NOMO-1 treated with DMSO at 0.1 percent for 48 hours (cell line): Measurements from ENCODE around the gene MVB12A.
A peak's percentile ranks its signal among the peaks of the same experiment; 100 is the strongest.

Experiments used
- DNase-seq: peaks from one replicate; lab custom pipeline; 2025; ENCODE audit not compliant: unreplicated experiment; lab: John Stamatoyannopoulos, UW

The MVB12A gene

DNA sequence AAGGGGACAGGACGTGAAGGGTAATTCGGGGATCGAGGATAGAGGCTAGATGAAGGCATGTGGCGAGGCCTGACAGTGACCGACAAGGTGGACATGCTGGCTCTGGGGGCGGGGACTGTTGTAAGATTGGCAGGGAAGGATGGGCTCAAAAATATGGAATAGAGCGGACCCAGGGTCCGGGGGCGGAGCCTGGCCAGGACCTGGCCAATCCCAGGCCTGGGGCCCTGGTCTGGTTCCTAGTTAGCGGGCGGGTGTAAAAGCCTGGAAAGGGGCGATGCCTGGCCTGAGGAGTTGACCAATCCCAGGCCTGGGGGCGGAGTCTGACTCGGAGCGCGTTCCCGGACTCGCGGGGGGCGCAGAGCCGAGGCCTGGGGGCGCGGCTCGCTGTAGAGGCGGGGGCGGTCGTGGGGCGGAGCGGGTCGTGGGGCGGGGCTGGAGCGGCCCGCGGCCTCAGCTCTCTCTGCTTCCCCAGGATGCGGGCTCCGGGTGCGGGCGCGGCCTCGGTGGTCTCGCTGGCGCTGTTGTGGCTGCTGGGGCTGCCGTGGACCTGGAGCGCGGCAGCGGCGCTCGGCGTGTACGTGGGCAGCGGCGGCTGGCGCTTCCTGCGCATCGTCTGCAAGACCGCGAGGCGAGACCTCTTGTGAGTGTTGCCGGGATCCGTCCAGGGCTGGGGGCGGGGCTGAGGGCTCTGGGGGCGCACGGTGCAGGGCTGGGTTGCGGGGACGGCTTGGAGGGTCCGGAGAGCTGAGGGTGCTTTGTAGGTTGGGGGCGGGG, 50.4 kb downstream of the MVB12A start, which contains the start of gene SLC27A1:
Gene SLC27A1, plus strand, starts transcription at position 457 of the 774 bp plus-strand sequence. Its CDS starts 17 bp downstream, at position 474.
- peak; percentile 99 for DNase-seq

DNA sequence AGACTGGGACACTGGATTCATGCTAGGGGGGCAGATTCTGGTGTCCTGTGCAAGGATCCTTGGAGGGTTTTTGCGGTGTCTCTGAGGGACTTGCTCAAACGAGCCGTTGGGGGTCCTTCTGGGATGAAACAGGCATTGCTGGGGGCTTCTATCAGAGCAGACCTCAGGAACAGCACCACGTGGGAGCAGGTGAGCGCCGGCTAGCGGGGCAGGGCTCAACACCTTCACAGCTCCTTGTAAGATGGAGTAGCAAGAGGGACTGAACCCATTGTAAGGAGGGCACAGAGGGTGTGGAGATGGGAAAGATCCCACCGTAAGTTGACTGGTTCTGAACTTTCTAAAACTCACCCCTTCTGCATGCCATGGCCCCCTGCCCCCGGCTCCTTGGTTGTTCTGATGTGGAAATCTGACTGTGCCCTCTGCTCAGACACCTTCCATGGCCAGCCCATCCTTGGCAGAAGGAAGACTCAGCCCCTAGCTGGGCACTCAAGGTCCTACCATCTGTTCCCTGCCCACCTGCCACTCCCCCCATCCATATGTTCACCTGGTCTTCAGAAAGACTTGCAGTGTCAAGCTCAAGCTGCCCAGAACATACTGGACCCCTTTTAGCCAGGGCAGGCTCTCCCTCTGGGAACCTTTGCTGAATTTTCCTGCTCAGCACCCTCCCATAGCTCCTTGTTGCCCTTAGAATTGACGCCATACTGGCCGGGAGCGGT, 51.7 kb downstream of the MVB12A start:
- DNase-seq, result no peak

DNA sequence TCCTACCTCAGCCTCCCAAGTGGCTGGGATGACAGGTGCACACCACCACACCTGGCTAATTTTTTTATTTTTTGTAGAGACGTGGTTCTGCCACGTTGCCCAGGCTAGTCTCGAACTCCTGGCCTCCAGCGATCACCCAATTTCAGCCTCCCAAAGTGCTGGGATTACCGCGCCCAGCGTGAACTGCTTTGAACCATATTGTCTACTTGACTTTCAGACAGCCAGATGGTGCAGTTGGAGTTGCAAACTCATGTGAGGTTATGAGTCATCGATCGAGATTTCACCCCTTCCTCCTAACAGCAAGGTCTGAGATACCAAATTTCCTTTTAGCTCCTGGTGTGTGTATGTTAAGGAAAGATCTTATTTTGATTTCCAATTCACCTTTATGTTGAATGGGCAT, 53.2 kb downstream of the MVB12A start:
- DNase-seq, result peak; percentile 85
